ENCODE data around the gene HDAC4. TPM values are rescaled to one million over a fixed set of nuclear protein-coding genes. Genes with fewer than 3 reads are reported as not detected.

The HDAC4 gene
- total and polyA plus RNA-seq, 4 donors: 2.9 to 37.2 (median 4.4) TPM

DNA sequence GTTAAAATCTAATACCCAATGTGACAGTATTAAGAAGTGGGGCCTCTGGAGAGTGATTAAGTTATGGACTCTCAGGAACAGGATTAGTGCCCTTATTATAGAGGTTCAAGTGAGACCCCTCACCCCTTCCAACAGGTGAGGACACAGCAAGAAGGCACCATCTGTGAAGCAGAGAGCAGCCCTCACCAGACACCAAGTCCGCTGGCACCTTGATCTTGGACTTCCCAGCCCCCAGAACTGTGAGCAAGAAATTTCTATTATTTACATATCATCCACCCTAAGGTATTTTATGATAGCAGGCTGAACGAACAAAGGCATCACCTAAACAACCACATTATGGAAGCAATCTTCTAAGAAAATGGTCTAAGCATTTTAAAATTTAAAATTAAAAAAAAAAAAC is 59.0 kb downstream of the HDAC4 start:
- H3K27ac ChIP-seq (ENCODE audit: low read depth in 1 of 2, low read length in 2 of 2): no peak overlapping the region
- TF ChIP-seq JUND (IDR thresholded peaks at IDR 0.05) (no peak), SP1 (IDR thresholded peaks at IDR 0.05) (no peak), NR2F2 (IDR thresholded peaks at IDR 0.05) (no peak), RAD21 (IDR thresholded peaks at IDR 0.05) (no peak), GABPA (IDR thresholded peaks at IDR 0.05 in 1 of 2, conservative IDR thresholded peaks at IDR 0.05 in 1 of 2) (no peak), TAF1 (conservative IDR thresholded peaks at IDR 0.05) (no peak), HNF4G (IDR thresholded peaks at IDR 0.05) (no peak), RXRA (IDR thresholded peaks at IDR 0.05) (no peak), FOXA1 (IDR thresholded peaks at IDR 0.05) (no peak), EGR1 (IDR thresholded peaks at IDR 0.05; ENCODE audit: low read depth in 2 of 2) (no peak), HNF4A (conservative IDR thresholded peaks at IDR 0.05) (no peak)
- TF ChIP-seq, protein P1, sequence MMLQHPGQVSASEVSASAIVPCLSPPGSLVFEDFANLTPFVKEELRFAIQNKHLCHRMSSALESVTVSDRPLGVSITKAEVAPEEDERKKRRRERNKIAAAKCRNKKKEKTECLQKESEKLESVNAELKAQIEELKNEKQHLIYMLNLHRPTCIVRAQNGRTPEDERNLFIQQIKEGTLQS (IDR thresholded peaks at IDR 0.05): no peak
- TF ChIP-seq, protein P2, sequence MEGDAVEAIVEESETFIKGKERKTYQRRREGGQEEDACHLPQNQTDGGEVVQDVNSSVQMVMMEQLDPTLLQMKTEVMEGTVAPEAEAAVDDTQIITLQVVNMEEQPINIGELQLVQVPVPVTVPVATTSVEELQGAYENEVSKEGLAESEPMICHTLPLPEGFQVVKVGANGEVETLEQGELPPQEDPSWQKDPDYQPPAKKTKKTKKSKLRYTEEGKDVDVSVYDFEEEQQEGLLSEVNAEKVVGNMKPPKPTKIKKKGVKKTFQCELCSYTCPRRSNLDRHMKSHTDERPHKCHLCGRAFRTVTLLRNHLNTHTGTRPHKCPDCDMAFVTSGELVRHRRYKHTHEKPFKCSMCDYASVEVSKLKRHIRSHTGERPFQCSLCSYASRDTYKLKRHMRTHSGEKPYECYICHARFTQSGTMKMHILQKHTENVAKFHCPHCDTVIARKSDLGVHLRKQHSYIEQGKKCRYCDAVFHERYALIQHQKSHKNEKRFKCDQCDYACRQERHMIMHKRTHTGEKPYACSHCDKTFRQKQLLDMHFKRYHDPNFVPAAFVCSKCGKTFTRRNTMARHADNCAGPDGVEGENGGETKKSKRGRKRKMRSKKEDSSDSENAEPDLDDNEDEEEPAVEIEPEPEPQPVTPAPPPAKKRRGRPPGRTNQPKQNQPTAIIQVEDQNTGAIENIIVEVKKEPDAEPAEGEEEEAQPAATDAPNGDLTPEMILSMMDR (IDR thresholded peaks at IDR 0.05; ENCODE audit: low read depth, low read length, missing input control): no peak
- TF ChIP-seq, protein P3, sequence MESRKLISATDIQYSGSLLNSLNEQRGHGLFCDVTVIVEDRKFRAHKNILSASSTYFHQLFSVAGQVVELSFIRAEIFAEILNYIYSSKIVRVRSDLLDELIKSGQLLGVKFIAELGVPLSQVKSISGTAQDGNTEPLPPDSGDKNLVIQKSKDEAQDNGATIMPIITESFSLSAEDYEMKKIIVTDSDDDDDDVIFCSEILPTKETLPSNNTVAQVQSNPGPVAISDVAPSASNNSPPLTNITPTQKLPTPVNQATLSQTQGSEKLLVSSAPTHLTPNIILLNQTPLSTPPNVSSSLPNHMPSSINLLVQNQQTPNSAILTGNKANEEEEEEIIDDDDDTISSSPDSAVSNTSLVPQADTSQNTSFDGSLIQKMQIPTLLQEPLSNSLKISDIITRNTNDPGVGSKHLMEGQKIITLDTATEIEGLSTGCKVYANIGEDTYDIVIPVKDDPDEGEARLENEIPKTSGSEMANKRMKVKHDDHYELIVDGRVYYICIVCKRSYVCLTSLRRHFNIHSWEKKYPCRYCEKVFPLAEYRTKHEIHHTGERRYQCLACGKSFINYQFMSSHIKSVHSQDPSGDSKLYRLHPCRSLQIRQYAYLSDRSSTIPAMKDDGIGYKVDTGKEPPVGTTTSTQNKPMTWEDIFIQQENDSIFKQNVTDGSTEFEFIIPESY (IDR thresholded peaks at IDR 0.05): no peak
- TF ChIP-seq, protein P4, sequence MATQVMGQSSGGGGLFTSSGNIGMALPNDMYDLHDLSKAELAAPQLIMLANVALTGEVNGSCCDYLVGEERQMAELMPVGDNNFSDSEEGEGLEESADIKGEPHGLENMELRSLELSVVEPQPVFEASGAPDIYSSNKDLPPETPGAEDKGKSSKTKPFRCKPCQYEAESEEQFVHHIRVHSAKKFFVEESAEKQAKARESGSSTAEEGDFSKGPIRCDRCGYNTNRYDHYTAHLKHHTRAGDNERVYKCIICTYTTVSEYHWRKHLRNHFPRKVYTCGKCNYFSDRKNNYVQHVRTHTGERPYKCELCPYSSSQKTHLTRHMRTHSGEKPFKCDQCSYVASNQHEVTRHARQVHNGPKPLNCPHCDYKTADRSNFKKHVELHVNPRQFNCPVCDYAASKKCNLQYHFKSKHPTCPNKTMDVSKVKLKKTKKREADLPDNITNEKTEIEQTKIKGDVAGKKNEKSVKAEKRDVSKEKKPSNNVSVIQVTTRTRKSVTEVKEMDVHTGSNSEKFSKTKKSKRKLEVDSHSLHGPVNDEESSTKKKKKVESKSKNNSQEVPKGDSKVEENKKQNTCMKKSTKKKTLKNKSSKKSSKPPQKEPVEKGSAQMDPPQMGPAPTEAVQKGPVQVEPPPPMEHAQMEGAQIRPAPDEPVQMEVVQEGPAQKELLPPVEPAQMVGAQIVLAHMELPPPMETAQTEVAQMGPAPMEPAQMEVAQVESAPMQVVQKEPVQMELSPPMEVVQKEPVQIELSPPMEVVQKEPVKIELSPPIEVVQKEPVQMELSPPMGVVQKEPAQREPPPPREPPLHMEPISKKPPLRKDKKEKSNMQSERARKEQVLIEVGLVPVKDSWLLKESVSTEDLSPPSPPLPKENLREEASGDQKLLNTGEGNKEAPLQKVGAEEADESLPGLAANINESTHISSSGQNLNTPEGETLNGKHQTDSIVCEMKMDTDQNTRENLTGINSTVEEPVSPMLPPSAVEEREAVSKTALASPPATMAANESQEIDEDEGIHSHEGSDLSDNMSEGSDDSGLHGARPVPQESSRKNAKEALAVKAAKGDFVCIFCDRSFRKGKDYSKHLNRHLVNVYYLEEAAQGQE (IDR thresholded peaks at IDR 0.05): no peak
- TF ChIP-seq, protein P5, sequence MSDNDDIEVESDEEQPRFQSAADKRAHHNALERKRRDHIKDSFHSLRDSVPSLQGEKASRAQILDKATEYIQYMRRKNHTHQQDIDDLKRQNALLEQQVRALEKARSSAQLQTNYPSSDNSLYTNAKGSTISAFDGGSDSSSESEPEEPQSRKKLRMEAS (IDR thresholded peaks at IDR 0.05): no peak
- no peaks in the 10 kb centered on the region for H3K27me3 ChIP-seq (ENCODE audit: control insufficient read depth in 4 of 4, insufficient read depth in 4 of 4, low read length in 3 of 4)
- no peaks in the 10 kb centered on the region for H3K9me3 ChIP-seq (ENCODE audit: control insufficient read depth in 4 of 4, low read length in 3 of 4)
- WGBS: 96% methylated on average over 2 of the region's 2 CpGs
- H3K4me3 ChIP-seq (ENCODE audit: low read depth in 1 of 3, low read length in 3 of 3): no peak overlapping the region
- H3K9ac ChIP-seq (ENCODE audit: low read depth in 1 of 2, low read length in 2 of 2): no peak overlapping the region
- peaks cover 2 to 12% (median 12%) of the 10 kb centered on the region in 4 donors for H3K4me1 ChIP-seq (ENCODE audit: control insufficient read depth in 4 of 4, insufficient read depth in 4 of 4, low read length in 3 of 4)
- no peak for DNase-seq (ENCODE audit: low spot score)
- no peaks in the 10 kb centered on the region for H3K36me3 ChIP-seq (ENCODE audit: control insufficient read depth in 4 of 4, insufficient read depth in 3 of 4, low read depth in 1 of 4, low read length in 3 of 4)
